Vagina (tissue), 2 donors: ENCODE data around the gene KIAA0232.

Experiments used
- CTCF ChIP-seq, 3 experiments: fragments of 450-650 bp in 2 of 3; fragments of 200-600 bp in 1 of 3; sonication (generic) in 1 of 3; IDR thresholded peaks; one replicate each; pipeline ENCODE4 v1.5.1; 2017 to 2019; ENCODE audit warnings: antibody characterized with exemption in 3 of 3, mild to moderate bottlenecking in 2 of 3, moderate library complexity in 2 of 3
- POLR2A ChIP-seq, 2 donors: fragments of 450-650 bp; IDR thresholded peaks; one replicate each; pipeline ENCODE4 v1.6.1; 2017; ENCODE audit warnings: antibody characterized with exemption in 2 of 2, mild to moderate bottlenecking in 2 of 2, moderate library complexity in 2 of 2
- POLR2AphosphoS5 ChIP-seq, 2 donors: sonication (generic); formaldehyde crosslinking; IDR thresholded peaks; one replicate each; pipeline ENCODE4 v1.9.0; 2017; ENCODE audit warnings: antibody characterized with exemption in 2 of 2, mild to moderate bottlenecking in 2 of 2, low read depth in 1 of 2; ENCODE audit not compliant: insufficient read depth in 1 of 2

DNA sequence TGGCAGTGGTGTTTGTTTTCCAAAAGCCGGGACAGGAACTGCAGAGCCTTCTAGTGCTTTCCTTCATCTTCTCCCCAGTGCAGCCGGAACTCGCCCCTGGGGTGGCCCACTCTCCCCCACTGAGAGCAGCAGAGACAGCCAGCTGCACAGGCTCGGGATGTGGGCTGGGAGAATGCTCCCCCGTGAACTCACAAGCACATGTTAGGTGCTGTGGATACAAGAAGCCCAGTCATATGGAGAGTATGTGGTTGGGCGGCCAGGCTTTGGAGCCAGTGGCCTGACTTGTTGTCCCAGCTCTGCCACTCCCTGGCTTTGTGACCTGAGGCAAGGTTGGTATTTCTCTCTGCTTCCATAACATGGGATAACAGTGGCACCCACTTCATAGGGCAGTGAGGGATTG lies 9.4 kb upstream of the KIAA0232 start:
- TF ChIP-seq CTCF (IDR thresholded peaks at IDR 0.05) (no peak), POLR2A (IDR thresholded peaks at IDR 0.05) (no peak), POLR2AphosphoS5 (IDR thresholded peaks at IDR 0.05; ENCODE audit: insufficient read depth in 1 of 2, low read depth in 1 of 2) (no peak)
